Vagina (tissue), 2 donors: ENCODE data around the gene UQCC3.

ENCODE experiments used
- CTCF ChIP-seq, 3 experiments: fragments of 450-650 bp in 2 of 3; fragments of 200-600 bp in 1 of 3; sonication (generic) in 1 of 3; IDR thresholded peaks; one replicate each; pipeline ENCODE4 v1.5.1; 2017 to 2019; ENCODE audit warnings: antibody characterized with exemption in 3 of 3, mild to moderate bottlenecking in 2 of 3, moderate library complexity in 2 of 3
- POLR2A ChIP-seq, 2 donors: fragments of 450-650 bp; IDR thresholded peaks; one replicate each; pipeline ENCODE4 v1.6.1; 2017; ENCODE audit warnings: antibody characterized with exemption in 2 of 2, mild to moderate bottlenecking in 2 of 2, moderate library complexity in 2 of 2
- POLR2AphosphoS5 ChIP-seq, 2 donors: sonication (generic); formaldehyde crosslinking; IDR thresholded peaks; one replicate each; pipeline ENCODE4 v1.9.0; 2017; ENCODE audit warnings: antibody characterized with exemption in 2 of 2, mild to moderate bottlenecking in 2 of 2, low read depth in 1 of 2; ENCODE audit not compliant: insufficient read depth in 1 of 2

- TF ChIP-seq POLR2A (IDR thresholded peaks at IDR 0.05) = peak; percentile 50 to 95
- TF ChIP-seq CTCF (IDR thresholded peaks at IDR 0.05) = no peak
- peak; percentile 91 to 99 for TF ChIP-seq POLR2AphosphoS5 (IDR thresholded peaks at IDR 0.05; ENCODE audit: insufficient read depth in 1 of 2, low read depth in 1 of 2)
These were observed 6.3 kb upstream of the UQCC3 start, which contains the start of the genes C11orf98 and CSKMT for GRCh38 chr11:62665075-62665598.
